Raji (cell line): ENCODE results near the gene METTL16.

Source experiments
- POLR2A ChIP-seq: IDR thresholded peaks from 2 replicates; pipeline ENCODE4 v1.6.1; 2011; ENCODE audit warnings: low read depth, low read length, control low read depth; ENCODE audit not compliant: insufficient read depth

The METTL16 gene

GRCh38 chr17:2423271-2423670 is 88.4 kb downstream of the METTL16 start:
- TF ChIP-seq POLR2A, result no peak

- no peak for TF ChIP-seq POLR2A
Measured at GRCh38 chr17:2421315-2422147, 90.2 kb downstream of the METTL16 start.

GRCh38 chr17:2420176-2420575 is 91.5 kb downstream of the METTL16 start:
- no peak for TF ChIP-seq POLR2A

- no peak for TF ChIP-seq POLR2A
Measured at GRCh38 chr17:2419486-2419885, 92.2 kb downstream of the METTL16 start.

GRCh38 chr17:2418572-2418971 is 93.1 kb downstream of the METTL16 start:
- TF ChIP-seq POLR2A, result no peak

GRCh38 chr17:2416010-2416734 is 95.5 kb downstream of the METTL16 start:
- no peak for TF ChIP-seq POLR2A

- TF ChIP-seq POLR2A, result no peak
Measured at GRCh38 chr17:2415081-2415480, 96.6 kb downstream of the METTL16 start.

GRCh38 chr17:2414446-2415064 is 97.1 kb downstream of the METTL16 start:
- no peak for TF ChIP-seq POLR2A

GRCh38 chr17:2412561-2413021 is 99.1 kb downstream of the METTL16 start:
- no peak for TF ChIP-seq POLR2A

GRCh38 chr17:2410951-2411350 is 100.7 kb downstream of the METTL16 start:
- no peak for TF ChIP-seq POLR2A

GRCh38 chr17:2406903-2407790 is 104.5 kb downstream of the METTL16 start:
- TF ChIP-seq POLR2A, result no peak

GRCh38 chr17:2406271-2406902 is 105.3 kb downstream of the METTL16 start:
- no peak for TF ChIP-seq POLR2A

- no peak for TF ChIP-seq POLR2A
Measured at GRCh38 chr17:2405247-2405926, 106.3 kb downstream of the METTL16 start.

GRCh38 chr17:2403044-2403443 is 108.6 kb downstream of the METTL16 start:
- TF ChIP-seq POLR2A, result no peak
